WTC11 (cell line): ENCODE measurements around the gene ALK. TPM values are rescaled to one million over a fixed set of nuclear protein-coding genes. Genes with fewer than 3 reads are reported as not detected.

Experiments
- ATAC-seq: fragments of 200-7000 bp; cut with Tn5 transposase; 2 replicates; pipeline ENCODE4 v1.10.0; 2021; ENCODE audit warnings: mild to moderate bottlenecking, moderate library complexity
- CTCF ChIA-PET: fragments of 300-600 bp; sonication (Branson Sonifier 250); formaldehyde crosslinking; loops from one replicate; lab custom pipeline; 2021; ENCODE audit warnings: antibody characterized with exemption; lab: Charles Lee
- POLR2A ChIA-PET: fragments of 350-600 bp; sonication (Branson Sonifier 250); formaldehyde crosslinking; loops from one replicate; lab custom pipeline; 2021; ENCODE audit warnings: antibody characterized with exemption; lab: Charles Lee
- DNase-seq: peaks from one replicate; pipeline ENCODE4 v3.0.0; 2021; ENCODE audit warnings: low spot score
- H3K27ac Mint-ChIP-seq: 2 replicates; pipeline ENCODE4 v1.8.0; 2021; ENCODE audit warnings: mixed read lengths
- H3K27me3 Mint-ChIP-seq: 2 replicates; pipeline ENCODE4 v1.8.0; 2021; ENCODE audit warnings: low read depth, mild to moderate bottlenecking, moderate library complexity, mixed read lengths
- H3K36me3 Mint-ChIP-seq: 2 replicates; pipeline ENCODE4 v1.8.0; 2021; ENCODE audit warnings: mixed read lengths
- H3K4me1 Mint-ChIP-seq: 2 replicates; pipeline ENCODE4 v1.8.0; 2022; ENCODE audit warnings: mixed read lengths
- H3K4me3 Mint-ChIP-seq: 2 replicates; pipeline ENCODE4 v1.8.0; 2021; ENCODE audit warnings: mild to moderate bottlenecking, moderate library complexity, mixed read lengths
- H3K9me3 Mint-ChIP-seq: 2 replicates; pipeline ENCODE4 v1.8.0; 2021; ENCODE audit warnings: mixed read lengths
- ERG ChIP-seq: fragments of 250-450 bp; sonication (Bioruptor Pico); IDR thresholded peaks from 2 replicates; pipeline ENCODE4 v1.8.0; 2021; ENCODE audit warnings: mild to moderate bottlenecking
- GRHL2 ChIP-seq: fragments of 250-450 bp; sonication (Bioruptor Pico); IDR thresholded peaks from 2 replicates; pipeline ENCODE4 v1.8.0; 2022; ENCODE audit warnings: mild to moderate bottlenecking, moderate library complexity; ENCODE audit not compliant: insufficient replicate concordance, severe bottlenecking
- GTF2I ChIP-seq: fragments of 250-450 bp; sonication (Bioruptor Pico); conservative IDR thresholded peaks from 2 replicates; pipeline ENCODE4 v1.4.0; 2021; ENCODE audit warnings: mild to moderate bottlenecking
- JAZF1 ChIP-seq: fragments of 250-450 bp; sonication (Bioruptor Pico); IDR thresholded peaks from 2 replicates; pipeline ENCODE4 v1.9.0; 2021; ENCODE audit warnings: moderate library complexity, mild to moderate bottlenecking, inconsistent platforms
- KAT7 ChIP-seq: sonication (generic); formaldehyde crosslinking; IDR thresholded peaks from 2 replicates; pipeline ENCODE4 v1.8.1; 2023; ENCODE audit warnings: missing genetic modification reagents, mild to moderate bottlenecking, borderline replicate concordance
- MAX ChIP-seq: sonication (generic); formaldehyde crosslinking; IDR thresholded peaks from 2 replicates; pipeline ENCODE4 v1.8.0; 2022; ENCODE audit warnings: mild to moderate bottlenecking, missing genetic modification reagents
- MYBL2 ChIP-seq: sonication (generic); formaldehyde crosslinking; IDR thresholded peaks from 2 replicates; pipeline ENCODE4 v1.8.1; 2023; ENCODE audit warnings: mild to moderate bottlenecking, moderate library complexity, missing genetic modification reagents
- NR3C1 ChIP-seq: sonication (generic); formaldehyde crosslinking; conservative IDR thresholded peaks from 2 replicates; pipeline ENCODE4 v1.8.1; 2023; ENCODE audit warnings: low read depth, mild to moderate bottlenecking, missing genetic modification reagents
- RORB ChIP-seq: fragments of 250-450 bp; sonication (Bioruptor Pico); IDR thresholded peaks from 2 replicates; pipeline ENCODE4 v1.9.0; 2021; ENCODE audit warnings: mild to moderate bottlenecking
- SMAD3 ChIP-seq: sonication (generic); formaldehyde crosslinking; IDR thresholded peaks from 2 replicates; pipeline ENCODE4 v1.8.0; 2022; ENCODE audit warnings: missing genetic modification reagents, mild to moderate bottlenecking, borderline replicate concordance
- SP1 ChIP-seq: sonication (generic); formaldehyde crosslinking; conservative IDR thresholded peaks from 2 replicates; pipeline ENCODE4 v1.8.1; 2022; ENCODE audit warnings: missing genetic modification reagents
- TEAD1 ChIP-seq: sonication (generic); formaldehyde crosslinking; IDR thresholded peaks from 2 replicates; pipeline ENCODE4 v1.8.0; 2022; ENCODE audit warnings: mild to moderate bottlenecking, missing genetic modification reagents
- ZNF281 ChIP-seq: sonication (generic); formaldehyde crosslinking; IDR thresholded peaks from 2 replicates; pipeline ENCODE4 v1.8.0; 2023; ENCODE audit warnings: mild to moderate bottlenecking, missing genetic modification reagents
- ZNF396 ChIP-seq: fragments of 250-450 bp; sonication (Bioruptor Pico); IDR thresholded peaks from 2 replicates; pipeline ENCODE4 v1.8.0; 2021; ENCODE audit warnings: mild to moderate bottlenecking, moderate library complexity, borderline replicate concordance
- ZNF512 ChIP-seq: sonication (generic); formaldehyde crosslinking; IDR thresholded peaks from 2 replicates; pipeline ENCODE4 v1.8.1; 2022; ENCODE audit warnings: missing genetic modification reagents, borderline replicate concordance
- ZNF532 ChIP-seq: fragments of 250-450 bp; sonication (Bioruptor Pico); IDR thresholded peaks from 2 replicates; pipeline ENCODE4 v1.9.0; 2021; ENCODE audit warnings: mild to moderate bottlenecking, borderline replicate concordance
- ZSCAN18 ChIP-seq: fragments of 250-450 bp; sonication (Bioruptor Pico); IDR thresholded peaks from 2 replicates; pipeline ENCODE4 v2.1.2; 2022; ENCODE audit warnings: mild to moderate bottlenecking, moderate library complexity
- total RNA-seq: library from RNA; stranded (reverse); gene quantifications from 3 replicates; pipeline ENCODE4 v1.2.3, GENCODE V29; 2021

ALK gene
- total RNA-seq, 1 experiment from 2014 or later, result not detected

- Mint-ChIP-seq H3K4me1 (no peaks in the 10 kb centered on the region), H3K4me3 (no peak overlapping the region), H3K36me3 (no peaks in the 10 kb centered on the region), H3K9me3 (no peaks in the 10 kb centered on the region), H3K27me3 (no peaks in the 10 kb centered on the region; the same call in 1 of the 2 replicates), H3K27ac (no peak overlapping the region)
- ChIA-PET CTCF (no interaction called here), POLR2A (no interaction called here)
- TF ChIP-seq JAZF1 (CRISPR knock-in tag) (no peak), ZNF512 (no peak), ZNF396 (CRISPR knock-in tag) (no peak), GTF2I (CRISPR knock-in tag) (no peak), RORB (CRISPR knock-in tag) (no peak), SP1 (CRISPR knock-in tag) (no peak), KAT7 (no peak), MAX (CRISPR knock-in tag) (no peak), ZSCAN18 (CRISPR knock-in tag) (no peak), ERG (CRISPR knock-in tag) (no peak), TEAD1 (CRISPR knock-in tag) (no peak), MYBL2 (no peak), NR3C1 (CRISPR knock-in tag) (no peak), ZNF532 (no peak), SMAD3 (CRISPR knock-in tag) (no peak), ZNF281 (CRISPR knock-in tag) (no peak), GRHL2 (CRISPR knock-in tag) (no peak)
- DNase-seq (no peak), ATAC-seq (no peak)
These were observed 178.7 kb downstream of the ALK start for GRCh38 chr2:29742656-29743055.
